Left lung (tissue), 10 donors: ENCODE data around the gene TCEANC2. TPM values are rescaled to one million over a fixed set of nuclear protein-coding genes. Genes with fewer than 3 reads are reported as not detected.

Experiments
- ATAC-seq: fragments of 200-7000 bp; cut with Tn5 transposase; one replicate; pipeline ENCODE4 v1.9.1; 2020; ENCODE audit warnings: moderate library complexity
- DNase-seq, 4 donors: peaks; one replicate each; pipeline ENCODE4 v3.0.0-alpha.2; 2013 to 2020
- H3K27ac ChIP-seq, 2 donors: fragments of 200-600 bp; sonication (generic) in 1 of 2; one replicate each; pipeline versions ENCODE4 v1.5.0 to v1.8.0; 2020 to 2021
- H3K27me3 ChIP-seq, 2 donors: fragments of 200-600 bp; sonication (generic) in 1 of 2; one replicate each; pipeline versions ENCODE4 v1.5.0 to v1.8.0; 2020 to 2021
- H3K36me3 ChIP-seq, 2 donors: fragments of 200-600 bp; sonication (generic) in 1 of 2; one replicate each; pipeline versions ENCODE4 v1.5.0 to v1.8.0; 2020 to 2021
- H3K4me1 ChIP-seq, 2 donors: fragments of 200-600 bp; one replicate each; pipeline ENCODE4 v1.8.0; 2021
- H3K4me3 ChIP-seq, 2 donors: fragments of 200-600 bp; sonication (generic) in 1 of 2; one replicate each; pipeline versions ENCODE4 v1.5.0 to v1.8.0; 2020 to 2021; ENCODE audit warnings: mild to moderate bottlenecking in 1 of 2
- H3K9me3 ChIP-seq, 2 donors: fragments of 200-600 bp; sonication (generic) in 1 of 2; one replicate each; pipeline versions ENCODE4 v1.5.0 to v1.8.0; 2020 to 2021
- CTCF ChIP-seq, 2 donors: fragments of 200-600 bp; sonication (generic) in 1 of 2; IDR thresholded peaks; one replicate each; pipeline versions ENCODE4 v1.5.0 to v1.8.0; 2021; ENCODE audit warnings: antibody characterized with exemption in 2 of 2
- intact Hi-C, 2 donors: fragments of 100-400 bp; cut with DNase I; formaldehyde crosslinking; loops; one replicate each; pipeline versions ENCODE4 v1.11.2 to v1.14.2; 2022
- polyA plus RNA-seq, 6 donors: library from polyadenylated mRNA; unstranded; fragments of 120-200 nt; gene quantifications; one replicate each; pipeline ENCODE4 v1.2.1, GENCODE V29; 2013; ENCODE audit not compliant: insufficient read length in 6 of 6
- total RNA-seq, 2 donors: library from RNA; stranded (reverse); fragmentation: NEBNext Ultra II Directional; extraction: Animal tissue kit (Norgen Biotek cat#: 25700); gene quantifications; one replicate each; pipeline ENCODE4 v1.2.1, GENCODE V29; 2021
- donor health status: DM: no; HTN: yes; CAD: no.
- donor health status: DM: no; HTN: no; CAD: no.

The TCEANC2 gene
- total and polyA plus RNA-seq, 8 donors: 5.2 to 13.3 (median 10.2) TPM

- Histone ChIP-seq H3K36me3 (peaks cover 0 to 45% of the 10 kb centered on the region in 2 donors), H3K9me3 (no peaks in the 10 kb centered on the region), H3K27me3 (no peaks in the 10 kb centered on the region), H3K27ac (no peak overlapping the region), H3K4me3 (no peak overlapping the region), H3K4me1 (no peaks in the 10 kb centered on the region)
- intact Hi-C loops: no loop called here
- no peak for TF ChIP-seq CTCF (IDR thresholded peaks at IDR 0.05)
- DNase-seq: no peak
- no peak for ATAC-seq
These were observed 24.8 kb upstream of the TCEANC2 start for GRCh38 chr1:54028306-54029251.

- no peak for DNase-seq
- H3K4me1 ChIP-seq: no peaks in the 10 kb centered on the region
- H3K27me3 ChIP-seq: no peaks in the 10 kb centered on the region
- intact Hi-C loops: no loop called here
- no peaks in the 10 kb centered on the region for H3K9me3 ChIP-seq
- H3K27ac ChIP-seq: no peak overlapping the region
- no peak overlapping the region for H3K4me3 ChIP-seq
- no peak for ATAC-seq
- TF ChIP-seq CTCF (IDR thresholded peaks at IDR 0.05): no peak
- peaks cover 2 to 100% of the 10 kb centered on the region in 2 donors for H3K36me3 ChIP-seq
These were observed 15.9 kb upstream of the TCEANC2 start for GRCh38 chr1:54037476-54037875.

GRCh38 chr1:54041806-54042205 lies 11.6 kb upstream of the TCEANC2 start:
- TF ChIP-seq CTCF (IDR thresholded peaks at IDR 0.05): no peak
- Histone ChIP-seq H3K9me3 (no peaks in the 10 kb centered on the region), H3K27me3 (no peaks in the 10 kb centered on the region), H3K27ac (no peak overlapping the region), H3K4me3 (no peak overlapping the region), H3K36me3 (peaks cover 0 to 72% of the 10 kb centered on the region in 2 donors), H3K4me1 (peaks cover 0 to 9% of the 10 kb centered on the region in 2 donors)
- intact Hi-C loops: no loop called here
- no peak for ATAC-seq
- no peak for DNase-seq

- H3K27me3 ChIP-seq: no peaks in the 10 kb centered on the region
- no peak for ATAC-seq
- peaks cover 4 to 44% of the 10 kb centered on the region in 2 donors for H3K4me1 ChIP-seq
- H3K4me3 ChIP-seq: no peak overlapping the region
- peaks cover 0 to 35% of the 10 kb centered on the region in 2 donors for H3K36me3 ChIP-seq
- TF ChIP-seq CTCF (IDR thresholded peaks at IDR 0.05): no peak
- H3K9me3 ChIP-seq: no peaks in the 10 kb centered on the region
- H3K27ac ChIP-seq: no peak overlapping the region
- no peak for DNase-seq
- intact Hi-C loops: no loop called here
These were observed 7.9 kb upstream of the TCEANC2 start for GRCh38 chr1:54045496-54045895.

- no peak for ATAC-seq
- TF ChIP-seq CTCF (IDR thresholded peaks at IDR 0.05): no peak
- Histone ChIP-seq H3K9me3 (no peaks in the 10 kb centered on the region), H3K36me3 (peaks cover 0 to 22% of the 10 kb centered on the region in 2 donors), H3K4me3 (no peak overlapping the region), H3K4me1 (peaks cover 14 to 57% of the 10 kb centered on the region in 2 donors), H3K27me3 (no peaks in the 10 kb centered on the region), H3K27ac (no peak overlapping the region)
- DNase-seq: no peak
- intact Hi-C loops: no loop called here
These were observed 6.6 kb upstream of the TCEANC2 start for GRCh38 chr1:54046671-54047383.
